ENCODE measurements around the gene MGAT5B. TPM values are rescaled to one million over a fixed set of nuclear protein-coding genes. Genes with fewer than 3 reads are reported as not detected.

MGAT5B gene
- total and polyA plus RNA-seq, 4 donors: 0.02 to 0.25 TPM; not detected in 2

DNA sequence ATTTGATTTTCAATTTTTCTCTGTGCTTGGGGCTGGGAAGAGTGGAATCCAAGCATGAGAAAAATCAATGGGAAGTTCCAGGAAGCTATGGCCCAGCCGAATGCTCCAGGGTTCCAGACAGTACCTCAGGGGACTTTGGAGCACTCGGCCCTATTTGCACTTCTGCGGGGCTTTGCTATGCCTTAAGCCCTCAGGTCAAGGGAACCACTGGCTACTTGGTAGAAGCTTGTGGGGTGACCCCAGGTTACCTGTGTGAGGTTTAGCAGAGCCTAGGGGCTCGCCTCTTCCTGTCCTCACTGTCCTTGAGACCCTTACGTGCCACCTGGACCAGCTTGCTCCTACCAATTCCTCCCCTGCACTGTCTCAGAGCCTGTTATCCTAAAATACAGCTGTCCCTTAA lies 121.3 kb downstream of the MGAT5B start:
- Histone ChIP-seq H3K9ac (ENCODE audit: low read depth in 1 of 2, low read length in 2 of 2) (no peak overlapping the region), H3K4me3 (ENCODE audit: low read depth in 1 of 3, low read length in 3 of 3) (no peak overlapping the region), H3K27me3 (ENCODE audit: control insufficient read depth in 4 of 4, insufficient read depth in 4 of 4, low read length in 3 of 4) (no peaks in the 10 kb centered on the region), H3K27ac (ENCODE audit: low read depth in 1 of 2, low read length in 2 of 2) (no peak overlapping the region), H3K9me3 (ENCODE audit: control insufficient read depth in 4 of 4, low read length in 3 of 4) (no peaks in the 10 kb centered on the region), H3K36me3 (ENCODE audit: control insufficient read depth in 4 of 4, insufficient read depth in 3 of 4, low read depth in 1 of 4, low read length in 3 of 4) (no peaks in the 10 kb centered on the region), H3K4me1 (ENCODE audit: control insufficient read depth in 4 of 4, insufficient read depth in 4 of 4, low read length in 3 of 4) (no peaks in the 10 kb centered on the region)
- no peak for DNase-seq (ENCODE audit: low spot score)
- TF ChIP-seq FOXA2 (IDR thresholded peaks at IDR 0.05) (no peak), GABPA (IDR thresholded peaks at IDR 0.05 in 1 of 2, conservative IDR thresholded peaks at IDR 0.05 in 1 of 2) (no peak), SP1 (IDR thresholded peaks at IDR 0.05) (no peak), TAF1 (conservative IDR thresholded peaks at IDR 0.05) (no peak), HNF4A (conservative IDR thresholded peaks at IDR 0.05) (no peak), RAD21 (IDR thresholded peaks at IDR 0.05) (no peak), NR2F2 (IDR thresholded peaks at IDR 0.05) (no peak), RXRA (IDR thresholded peaks at IDR 0.05) (no peak)
- TF ChIP-seq, protein P1, sequence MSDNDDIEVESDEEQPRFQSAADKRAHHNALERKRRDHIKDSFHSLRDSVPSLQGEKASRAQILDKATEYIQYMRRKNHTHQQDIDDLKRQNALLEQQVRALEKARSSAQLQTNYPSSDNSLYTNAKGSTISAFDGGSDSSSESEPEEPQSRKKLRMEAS (IDR thresholded peaks at IDR 0.05): no peak
- WGBS: 59% methylated on average over 5 of the region's 5 CpGs

DNA sequence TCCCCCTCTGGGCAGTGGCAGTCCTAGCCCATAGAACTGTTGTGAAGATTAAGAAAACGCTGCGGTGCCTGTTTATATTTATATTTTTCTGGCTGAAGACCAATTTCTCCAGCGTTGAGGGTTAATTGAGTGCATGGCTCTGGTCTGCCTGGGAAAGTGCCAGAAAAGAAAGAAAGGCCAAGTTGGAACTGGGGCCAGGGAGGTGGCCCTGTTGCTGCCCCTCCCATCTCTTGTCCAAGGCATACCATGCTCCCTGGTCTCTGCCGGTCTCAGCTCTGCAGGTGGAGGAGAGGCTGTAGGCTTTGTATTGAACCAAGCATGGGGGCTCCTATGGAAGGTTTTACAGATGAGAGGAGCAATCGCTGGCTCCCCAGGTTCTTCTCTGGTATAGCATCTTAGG lies 124.7 kb downstream of the MGAT5B start:
- WGBS: 65% methylated on average over 5 of the region's 5 CpGs
- TF ChIP-seq FOXA2 (IDR thresholded peaks at IDR 0.05) (no peak), HNF4G (IDR thresholded peaks at IDR 0.05) (no peak), EGR1 (IDR thresholded peaks at IDR 0.05; ENCODE audit: low read depth in 2 of 2) (no peak), JUND (IDR thresholded peaks at IDR 0.05) (no peak), SP1 (IDR thresholded peaks at IDR 0.05) (no peak), NR2F2 (IDR thresholded peaks at IDR 0.05) (no peak), RAD21 (IDR thresholded peaks at IDR 0.05) (no peak), YY1 (IDR thresholded peaks at IDR 0.05) (no peak), FOXA1 (IDR thresholded peaks at IDR 0.05) (no peak), TAF1 (conservative IDR thresholded peaks at IDR 0.05) (no peak), HNF4A (conservative IDR thresholded peaks at IDR 0.05) (no peak), GABPA (IDR thresholded peaks at IDR 0.05 in 1 of 2, conservative IDR thresholded peaks at IDR 0.05 in 1 of 2) (no peak)
- TF ChIP-seq, protein P2, sequence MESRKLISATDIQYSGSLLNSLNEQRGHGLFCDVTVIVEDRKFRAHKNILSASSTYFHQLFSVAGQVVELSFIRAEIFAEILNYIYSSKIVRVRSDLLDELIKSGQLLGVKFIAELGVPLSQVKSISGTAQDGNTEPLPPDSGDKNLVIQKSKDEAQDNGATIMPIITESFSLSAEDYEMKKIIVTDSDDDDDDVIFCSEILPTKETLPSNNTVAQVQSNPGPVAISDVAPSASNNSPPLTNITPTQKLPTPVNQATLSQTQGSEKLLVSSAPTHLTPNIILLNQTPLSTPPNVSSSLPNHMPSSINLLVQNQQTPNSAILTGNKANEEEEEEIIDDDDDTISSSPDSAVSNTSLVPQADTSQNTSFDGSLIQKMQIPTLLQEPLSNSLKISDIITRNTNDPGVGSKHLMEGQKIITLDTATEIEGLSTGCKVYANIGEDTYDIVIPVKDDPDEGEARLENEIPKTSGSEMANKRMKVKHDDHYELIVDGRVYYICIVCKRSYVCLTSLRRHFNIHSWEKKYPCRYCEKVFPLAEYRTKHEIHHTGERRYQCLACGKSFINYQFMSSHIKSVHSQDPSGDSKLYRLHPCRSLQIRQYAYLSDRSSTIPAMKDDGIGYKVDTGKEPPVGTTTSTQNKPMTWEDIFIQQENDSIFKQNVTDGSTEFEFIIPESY (IDR thresholded peaks at IDR 0.05): no peak
- TF ChIP-seq, protein P3, sequence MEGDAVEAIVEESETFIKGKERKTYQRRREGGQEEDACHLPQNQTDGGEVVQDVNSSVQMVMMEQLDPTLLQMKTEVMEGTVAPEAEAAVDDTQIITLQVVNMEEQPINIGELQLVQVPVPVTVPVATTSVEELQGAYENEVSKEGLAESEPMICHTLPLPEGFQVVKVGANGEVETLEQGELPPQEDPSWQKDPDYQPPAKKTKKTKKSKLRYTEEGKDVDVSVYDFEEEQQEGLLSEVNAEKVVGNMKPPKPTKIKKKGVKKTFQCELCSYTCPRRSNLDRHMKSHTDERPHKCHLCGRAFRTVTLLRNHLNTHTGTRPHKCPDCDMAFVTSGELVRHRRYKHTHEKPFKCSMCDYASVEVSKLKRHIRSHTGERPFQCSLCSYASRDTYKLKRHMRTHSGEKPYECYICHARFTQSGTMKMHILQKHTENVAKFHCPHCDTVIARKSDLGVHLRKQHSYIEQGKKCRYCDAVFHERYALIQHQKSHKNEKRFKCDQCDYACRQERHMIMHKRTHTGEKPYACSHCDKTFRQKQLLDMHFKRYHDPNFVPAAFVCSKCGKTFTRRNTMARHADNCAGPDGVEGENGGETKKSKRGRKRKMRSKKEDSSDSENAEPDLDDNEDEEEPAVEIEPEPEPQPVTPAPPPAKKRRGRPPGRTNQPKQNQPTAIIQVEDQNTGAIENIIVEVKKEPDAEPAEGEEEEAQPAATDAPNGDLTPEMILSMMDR (IDR thresholded peaks at IDR 0.05; ENCODE audit: low read depth, low read length, missing input control): no peak
- TF ChIP-seq, protein P4, sequence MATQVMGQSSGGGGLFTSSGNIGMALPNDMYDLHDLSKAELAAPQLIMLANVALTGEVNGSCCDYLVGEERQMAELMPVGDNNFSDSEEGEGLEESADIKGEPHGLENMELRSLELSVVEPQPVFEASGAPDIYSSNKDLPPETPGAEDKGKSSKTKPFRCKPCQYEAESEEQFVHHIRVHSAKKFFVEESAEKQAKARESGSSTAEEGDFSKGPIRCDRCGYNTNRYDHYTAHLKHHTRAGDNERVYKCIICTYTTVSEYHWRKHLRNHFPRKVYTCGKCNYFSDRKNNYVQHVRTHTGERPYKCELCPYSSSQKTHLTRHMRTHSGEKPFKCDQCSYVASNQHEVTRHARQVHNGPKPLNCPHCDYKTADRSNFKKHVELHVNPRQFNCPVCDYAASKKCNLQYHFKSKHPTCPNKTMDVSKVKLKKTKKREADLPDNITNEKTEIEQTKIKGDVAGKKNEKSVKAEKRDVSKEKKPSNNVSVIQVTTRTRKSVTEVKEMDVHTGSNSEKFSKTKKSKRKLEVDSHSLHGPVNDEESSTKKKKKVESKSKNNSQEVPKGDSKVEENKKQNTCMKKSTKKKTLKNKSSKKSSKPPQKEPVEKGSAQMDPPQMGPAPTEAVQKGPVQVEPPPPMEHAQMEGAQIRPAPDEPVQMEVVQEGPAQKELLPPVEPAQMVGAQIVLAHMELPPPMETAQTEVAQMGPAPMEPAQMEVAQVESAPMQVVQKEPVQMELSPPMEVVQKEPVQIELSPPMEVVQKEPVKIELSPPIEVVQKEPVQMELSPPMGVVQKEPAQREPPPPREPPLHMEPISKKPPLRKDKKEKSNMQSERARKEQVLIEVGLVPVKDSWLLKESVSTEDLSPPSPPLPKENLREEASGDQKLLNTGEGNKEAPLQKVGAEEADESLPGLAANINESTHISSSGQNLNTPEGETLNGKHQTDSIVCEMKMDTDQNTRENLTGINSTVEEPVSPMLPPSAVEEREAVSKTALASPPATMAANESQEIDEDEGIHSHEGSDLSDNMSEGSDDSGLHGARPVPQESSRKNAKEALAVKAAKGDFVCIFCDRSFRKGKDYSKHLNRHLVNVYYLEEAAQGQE (IDR thresholded peaks at IDR 0.05): no peak
- TF ChIP-seq, protein P5, sequence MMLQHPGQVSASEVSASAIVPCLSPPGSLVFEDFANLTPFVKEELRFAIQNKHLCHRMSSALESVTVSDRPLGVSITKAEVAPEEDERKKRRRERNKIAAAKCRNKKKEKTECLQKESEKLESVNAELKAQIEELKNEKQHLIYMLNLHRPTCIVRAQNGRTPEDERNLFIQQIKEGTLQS (IDR thresholded peaks at IDR 0.05): no peak
- TF ChIP-seq, protein P1 (IDR thresholded peaks at IDR 0.05): no peak
- DNase-seq (ENCODE audit: low spot score): no peak
- H3K27me3 ChIP-seq (ENCODE audit: control insufficient read depth in 4 of 4, insufficient read depth in 4 of 4, low read length in 3 of 4): no peaks in the 10 kb centered on the region
- no peaks in the 10 kb centered on the region for H3K4me1 ChIP-seq (ENCODE audit: control insufficient read depth in 4 of 4, insufficient read depth in 4 of 4, low read length in 3 of 4)
- H3K36me3 ChIP-seq (ENCODE audit: control insufficient read depth in 4 of 4, insufficient read depth in 3 of 4, low read depth in 1 of 4, low read length in 3 of 4): no peaks in the 10 kb centered on the region
- H3K9ac ChIP-seq (ENCODE audit: low read depth in 1 of 2, low read length in 2 of 2): no peak overlapping the region
- H3K4me3 ChIP-seq (ENCODE audit: low read depth in 1 of 3, low read length in 3 of 3): no peak overlapping the region
- H3K9me3 ChIP-seq (ENCODE audit: control insufficient read depth in 4 of 4, low read length in 3 of 4): no peaks in the 10 kb centered on the region
- no peak overlapping the region for H3K27ac ChIP-seq (ENCODE audit: low read depth in 1 of 2, low read length in 2 of 2)
